H9 (cell line): ENCODE results near the gene SLC28A3. TPM values are rescaled to one million over a fixed set of nuclear protein-coding genes. Genes with fewer than 3 reads are reported as not detected.

Source experiments
- DNase-seq: peaks from one replicate; pipeline ENCODE4 v3.0.0-alpha.2; 2017
- H2AFZ ChIP-seq: one replicate; pipeline ENCODE4 v1.6.1; 2013; ENCODE audit warnings: mild to moderate bottlenecking, low read length, control low read depth, moderate library complexity
- H2AK5ac ChIP-seq: 2 replicates; pipeline ENCODE4 v1.6.1; 2013; ENCODE audit warnings: low read length, control low read depth, mixed read lengths; ENCODE audit not compliant: insufficient read length
- H2BK120ac ChIP-seq: one replicate; pipeline ENCODE4 v1.6.1; 2013; ENCODE audit warnings: low read depth, mild to moderate bottlenecking, low read length, control low read depth, inconsistent platforms; ENCODE audit not compliant: poor library complexity, severe bottlenecking
- H2BK12ac ChIP-seq: 2 replicates; pipeline ENCODE4 v1.6.1; 2013; ENCODE audit warnings: low read length, control low read depth, mixed read lengths, low read depth; ENCODE audit not compliant: insufficient read length
- H2BK15ac ChIP-seq: 2 replicates; pipeline ENCODE4 v1.6.1; 2013; ENCODE audit warnings: low read depth, low read length, control low read depth
- H2BK20ac ChIP-seq: one replicate; pipeline ENCODE4 v1.6.1; 2013; ENCODE audit warnings: low read depth, mild to moderate bottlenecking, low read length, control low read depth, inconsistent platforms; ENCODE audit not compliant: poor library complexity, severe bottlenecking
- H2BK5ac ChIP-seq: 2 replicates; pipeline ENCODE4 v1.6.1; 2013; ENCODE audit warnings: low read length, control low read depth, mixed read lengths; ENCODE audit not compliant: insufficient read length
- H3K14ac ChIP-seq: 2 replicates; pipeline ENCODE4 v1.6.1; 2013; ENCODE audit warnings: low read length, control low read depth; ENCODE audit not compliant: insufficient read depth
- H3K18ac ChIP-seq: 2 replicates; pipeline ENCODE4 v1.6.1; 2013; ENCODE audit warnings: low read depth, mild to moderate bottlenecking, mixed read lengths, low read length, control low read depth; ENCODE audit not compliant: insufficient read length
- H3K23ac ChIP-seq: 2 replicates; pipeline ENCODE4 v1.6.1; 2013; ENCODE audit warnings: low read length, control low read depth, mixed read lengths, low read depth; ENCODE audit not compliant: insufficient read length
- H3K23me2 ChIP-seq: 2 replicates; pipeline ENCODE4 v1.6.1; 2013; ENCODE audit warnings: low read depth, mild to moderate bottlenecking, mixed read lengths, low read length, control low read depth; ENCODE audit not compliant: insufficient read length, poor library complexity, severe bottlenecking
- H3K27ac ChIP-seq: 2 replicates; pipeline ENCODE4 v1.5.1; 2013; ENCODE audit warnings: low read length, control low read depth, mixed read lengths, low read depth; ENCODE audit not compliant: insufficient read length
- H3K27me3 ChIP-seq: 2 replicates; pipeline ENCODE4 v1.6.1; 2013; ENCODE audit warnings: low read length, control low read depth, inconsistent platforms; ENCODE audit not compliant: insufficient read depth
- H3K4ac ChIP-seq: 2 replicates; pipeline ENCODE4 v1.6.1; 2013; ENCODE audit warnings: low read depth, mild to moderate bottlenecking, control low read depth, inconsistent platforms, low read length, moderate library complexity
- H3K4me1 ChIP-seq: 2 replicates; pipeline ENCODE4 v1.6.1; 2013; ENCODE audit warnings: low read length, control low read depth, inconsistent platforms; ENCODE audit not compliant: insufficient read depth
- H3K4me2 ChIP-seq: 2 replicates; pipeline ENCODE4 v1.6.1; 2013; ENCODE audit warnings: low read length, control low read depth, mixed read lengths; ENCODE audit not compliant: insufficient read length, insufficient read depth
- H3K56ac ChIP-seq: 2 replicates; pipeline ENCODE4 v1.6.1; 2013; ENCODE audit warnings: low read depth, mild to moderate bottlenecking, mixed read lengths, low read length, control low read depth; ENCODE audit not compliant: insufficient read length
- H3K79me1 ChIP-seq: 2 replicates; pipeline ENCODE4 v1.6.1; 2013; ENCODE audit warnings: low read depth, mild to moderate bottlenecking, moderate library complexity, low read length, control low read depth, inconsistent platforms; ENCODE audit not compliant: insufficient read depth, poor library complexity, severe bottlenecking
- H3K79me2 ChIP-seq: 2 replicates; pipeline ENCODE4 v1.6.1; 2013; ENCODE audit warnings: low read length, control low read depth, inconsistent platforms; ENCODE audit not compliant: insufficient read depth
- H3K9ac ChIP-seq: 2 replicates; pipeline ENCODE4 v1.6.1; 2013; ENCODE audit warnings: low read length, control low read depth, mixed read lengths; ENCODE audit not compliant: insufficient read length; ENCODE audit errors: extremely low read depth
- H3K9me3 ChIP-seq: one replicate; pipeline ENCODE4 v1.6.1; 2013; ENCODE audit warnings: low read depth, low read length, inconsistent platforms; ENCODE audit not compliant: control insufficient read depth
- H3T11ph ChIP-seq: one replicate; pipeline ENCODE4 v1.6.1; 2013; ENCODE audit warnings: mild to moderate bottlenecking, low read length, control low read depth, inconsistent platforms
- H4K20me1 ChIP-seq: one replicate; pipeline ENCODE4 v1.6.1; 2013; ENCODE audit not compliant: control insufficient read depth, insufficient read length, insufficient read depth
- H4K5ac ChIP-seq: 2 replicates; pipeline ENCODE4 v1.6.1; 2013; ENCODE audit warnings: low read depth, mild to moderate bottlenecking, mixed read lengths, low read length, control low read depth; ENCODE audit not compliant: insufficient read length
- H4K8ac ChIP-seq: replicated peaks from 2 replicates; pipeline ENCODE4 v1.6.1; 2013; ENCODE audit warnings: low read length, control low read depth, mixed read lengths, low read depth; ENCODE audit not compliant: insufficient read length
- H4K91ac ChIP-seq: 2 replicates; pipeline ENCODE4 v1.6.1; 2013; ENCODE audit warnings: low read depth, mild to moderate bottlenecking, moderate library complexity, mixed read lengths, low read length, control low read depth; ENCODE audit not compliant: insufficient read length
- H3K27ac Mint-ChIP-seq, 3 experiments: 2 replicates in 2 of 3; 3 replicates in 1 of 3; pipeline ENCODE4 v1.8.0; 2020 to 2021; ENCODE audit warnings: mixed read lengths in 3 of 3, mild to moderate bottlenecking in 1 of 3, moderate library complexity in 1 of 3
- H3K27me3 Mint-ChIP-seq: 2 replicates; pipeline ENCODE4 v1.8.0; 2021; ENCODE audit warnings: low read depth, mild to moderate bottlenecking, moderate library complexity, mixed read lengths
- H3K36me3 Mint-ChIP-seq, 3 experiments: 2 replicates in 2 of 3; 3 replicates in 1 of 3; pipeline ENCODE4 v1.8.0; 2020 to 2021; ENCODE audit warnings: low read depth in 3 of 3, mixed read lengths in 3 of 3; ENCODE audit not compliant: insufficient read depth in 1 of 3
- H3K4me1 Mint-ChIP-seq, 2 experiments: 2 replicates each; pipeline ENCODE4 v1.8.0; 2020; ENCODE audit warnings: mixed read lengths in 2 of 2
- H3K4me3 Mint-ChIP-seq, 2 experiments: 2 replicates in 1 of 2; 3 replicates in 1 of 2; pipeline ENCODE4 v1.8.0; 2020 to 2021; ENCODE audit warnings: mild to moderate bottlenecking in 2 of 2, mixed read lengths in 2 of 2, moderate library complexity in 1 of 2
- H3K9me3 Mint-ChIP-seq, 2 experiments: 2 replicates in 1 of 2; 3 replicates in 1 of 2; pipeline ENCODE4 v1.8.0; 2020; ENCODE audit warnings: mild to moderate bottlenecking in 2 of 2, mixed read lengths in 2 of 2, moderate library complexity in 1 of 2
- CTCF ChIP-seq: fragments of 200-600 bp; sonication (generic); conservative IDR thresholded peaks from 3 replicates; pipeline ENCODE4 v1.8.0; 2021; ENCODE audit warnings: antibody characterized with exemption, mild to moderate bottlenecking
- WGBS: extraction: QIAGEN DNeasy Blood & Tissue Kit; methylation state at CpG from one replicate; pipeline ENCODE4 v1.1.7; 2013; ENCODE audit warnings: missing lambda C conversion rate, low lambda C conversion rate, mixed read lengths; ENCODE audit not compliant: insufficient read length; ENCODE audit errors: extremely low coverage; 5-methylcytosine and 5-hydroxymethylcytosine counted together
- total RNA-seq: library from RNA; stranded (reverse); gene quantifications from 2 replicates; pipeline ENCODE4 v1.2.1, GENCODE V29; 2021

Gene SLC28A3
- total RNA-seq, 1 experiment from 2014 or later = not detected

- no peak overlapping the region for H2BK120ac ChIP-seq
- no peaks in the 10 kb centered on the region for H3K79me1 ChIP-seq
- H3K27me3 ChIP-seq = no peaks in the 10 kb centered on the region
- H3K14ac ChIP-seq = no peak overlapping the region
- H2AFZ ChIP-seq = no peak overlapping the region
- H3K27ac Mint-ChIP-seq = no peak overlapping the region
- no peaks in the 10 kb centered on the region for H3K23me2 ChIP-seq
- no peak overlapping the region for H2AK5ac ChIP-seq
- H3K27ac ChIP-seq = no peak overlapping the region
- H3K23ac ChIP-seq = no peak overlapping the region
- no peak overlapping the region for H3K56ac ChIP-seq
- no peaks in the 10 kb centered on the region for H3K4me1 ChIP-seq
- DNase-seq = no peak
- TF ChIP-seq CTCF = no peak
- H3K9ac ChIP-seq = no peak overlapping the region
- no peaks in the 10 kb centered on the region for H4K20me1 ChIP-seq
- H4K8ac ChIP-seq = no peak overlapping the region
- H3K4me3 Mint-ChIP-seq = no peak overlapping the region
- H3K79me2 ChIP-seq = no peaks in the 10 kb centered on the region
- no peak overlapping the region for H3K4ac ChIP-seq
- WGBS = no CpG with 5 or more reads among the region's 6 CpGs
- no peak overlapping the region for H2BK20ac ChIP-seq
- H3K36me3 Mint-ChIP-seq = no peaks in the 10 kb centered on the region
- H2BK15ac ChIP-seq = no peak overlapping the region
- peaks cover 0 to 7% of the 10 kb centered on the region in 2 experiments; a peak in 1 of 4 replicates for H3K4me1 Mint-ChIP-seq
- no peaks in the 10 kb centered on the region for H3K9me3 Mint-ChIP-seq
- no peak overlapping the region for H3K18ac ChIP-seq
- no peak overlapping the region for H2BK12ac ChIP-seq
- no peaks in the 10 kb centered on the region for H3K9me3 ChIP-seq
- no peak overlapping the region for H2BK5ac ChIP-seq
- H4K5ac ChIP-seq = no peak overlapping the region
- H3K4me2 ChIP-seq = no peak overlapping the region
- H3T11ph ChIP-seq = no peak overlapping the region
- no peak overlapping the region for H4K91ac ChIP-seq
- peaks cover 1% of the 10 kb centered on the region; the same call in 1 of the 2 replicates for H3K27me3 Mint-ChIP-seq
Measured at GRCh38 chr9:84382720-84383119, 42.2 kb upstream of the SLC28A3 start.
